ENCODE measurements around the gene FBXO2.
"Not testable (repeated sequence)": the region's sequence is repeated elsewhere in the genome, so short reads cannot be mapped to it uniquely, and the experiment has no call there.

Gene FBXO2

DNA sequence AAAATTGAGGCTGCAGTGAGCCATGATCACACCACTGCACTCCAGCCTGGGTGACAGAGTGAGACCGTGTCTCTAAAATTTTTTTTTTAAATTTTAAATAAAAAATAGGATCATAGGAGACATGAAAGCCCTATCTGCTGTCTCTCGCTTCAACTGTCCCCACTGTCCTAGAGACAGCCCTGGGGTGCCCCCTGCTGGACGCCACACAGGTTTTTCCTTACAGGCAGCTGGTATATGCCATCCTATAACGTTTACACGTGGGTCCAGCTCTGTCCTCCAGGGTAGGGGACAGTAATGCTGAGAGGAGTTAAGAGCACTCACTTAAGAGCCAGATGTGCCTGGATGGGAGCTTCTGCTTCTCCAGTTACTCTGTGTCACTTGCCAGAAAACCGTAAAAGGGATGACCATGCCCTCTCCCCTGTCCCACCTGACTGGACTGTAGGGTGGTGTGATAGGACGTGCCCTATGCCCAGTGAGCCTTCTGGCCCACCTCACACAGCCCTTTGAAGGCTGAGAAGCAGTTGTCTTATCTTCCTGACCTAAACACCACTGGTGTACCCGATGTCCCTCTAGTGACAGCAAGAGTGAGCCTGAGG, 8.5 kb downstream of the FBXO2 start:
- Histone ChIP-seq H3K9me3 (ENCODE audit: control insufficient read depth, low read length) (no peaks in the 10 kb centered on the region), H3K27ac (ENCODE audit: insufficient read depth, low read depth, low read length, poor library complexity, severe bottlenecking) (no peak overlapping the region), H3K36me3 (ENCODE audit: control insufficient read depth, insufficient read depth, low read length) (no peaks in the 10 kb centered on the region), H3K27me3 (ENCODE audit: control insufficient read depth, insufficient read depth, low read length, poor library complexity, severe bottlenecking) (peaks cover 31% of the 10 kb centered on the region), H3K4me3 (ENCODE audit: insufficient read depth, low read depth, low read length) (no peak overlapping the region), H3K4me1 (ENCODE audit: control insufficient read depth, insufficient read depth, low read length) (peaks cover 15% of the 10 kb centered on the region)
- 48 to 49% methylated on average over 7 to 8 of the region's 8 CpGs for WGBS, 2 experiments

DNA sequence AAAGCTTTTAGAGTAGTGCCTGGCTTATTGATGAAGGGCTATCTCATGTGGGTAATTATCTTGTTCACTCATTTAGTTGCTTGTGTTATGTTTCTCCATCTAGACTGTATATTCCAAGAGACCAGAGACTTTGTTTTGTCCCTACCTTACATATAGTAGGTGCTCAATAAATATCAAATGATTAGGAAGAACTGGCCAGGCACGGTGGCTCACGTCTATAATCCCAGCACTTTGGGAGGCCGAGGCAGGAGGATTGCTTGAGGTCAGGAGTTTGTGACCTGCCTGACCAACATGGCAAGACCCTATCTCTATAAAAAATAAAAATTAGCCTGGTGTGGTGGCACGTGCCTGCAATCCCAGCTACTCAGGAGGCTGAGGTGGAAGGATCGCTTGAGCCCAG, 9.0 kb downstream of the FBXO2 start:
- H3K9me3 ChIP-seq (ENCODE audit: control insufficient read depth, low read length), result no peaks in the 10 kb centered on the region
- H3K4me1 ChIP-seq (ENCODE audit: control insufficient read depth, insufficient read depth, low read length), result peaks cover 13% of the 10 kb centered on the region
- 91 to 95% methylated on average over 5 of the region's 5 CpGs for WGBS, 2 experiments
- peaks cover 26% of the 10 kb centered on the region for H3K27me3 ChIP-seq (ENCODE audit: control insufficient read depth, insufficient read depth, low read length, poor library complexity, severe bottlenecking)
- no peak overlapping the region for H3K27ac ChIP-seq (ENCODE audit: insufficient read depth, low read depth, low read length, poor library complexity, severe bottlenecking)
- no peaks in the 10 kb centered on the region for H3K36me3 ChIP-seq (ENCODE audit: control insufficient read depth, insufficient read depth, low read length)
- H3K4me3 ChIP-seq (ENCODE audit: insufficient read depth, low read depth, low read length), result no peak overlapping the region

DNA sequence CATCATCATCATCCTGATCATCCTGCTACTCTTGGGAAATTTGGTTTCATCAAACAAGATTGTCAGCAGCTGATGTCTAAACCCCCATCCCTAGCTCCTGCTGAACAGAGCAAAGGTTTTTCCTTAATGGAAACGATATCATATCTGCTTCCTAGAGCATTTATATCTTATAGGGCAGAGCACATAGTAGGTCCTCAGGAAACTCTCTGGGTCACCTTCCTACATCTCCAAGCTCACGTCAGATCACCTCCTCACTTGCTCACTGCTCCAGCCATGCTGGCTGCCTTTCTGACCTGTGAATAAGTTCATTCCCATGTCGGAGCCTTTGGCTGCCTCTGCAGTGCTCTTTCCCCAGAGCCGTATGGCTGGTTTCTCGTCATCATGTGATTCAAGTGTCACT, 10.4 kb downstream of the FBXO2 start:
- H3K4me1 ChIP-seq (ENCODE audit: control insufficient read depth, insufficient read depth, low read length), result peaks cover 8% of the 10 kb centered on the region
- no peak overlapping the region for H3K4me3 ChIP-seq (ENCODE audit: insufficient read depth, low read depth, low read length)
- no peaks in the 10 kb centered on the region for H3K36me3 ChIP-seq (ENCODE audit: control insufficient read depth, insufficient read depth, low read length)
- no peak overlapping the region for H3K27ac ChIP-seq (ENCODE audit: insufficient read depth, low read depth, low read length, poor library complexity, severe bottlenecking)
- peaks cover 11% of the 10 kb centered on the region for H3K27me3 ChIP-seq (ENCODE audit: control insufficient read depth, insufficient read depth, low read length, poor library complexity, severe bottlenecking)
- no peaks in the 10 kb centered on the region for H3K9me3 ChIP-seq (ENCODE audit: control insufficient read depth, low read length)
- 78 to 84% methylated on average over 5 of the region's 5 CpGs for WGBS, 2 experiments

DNA sequence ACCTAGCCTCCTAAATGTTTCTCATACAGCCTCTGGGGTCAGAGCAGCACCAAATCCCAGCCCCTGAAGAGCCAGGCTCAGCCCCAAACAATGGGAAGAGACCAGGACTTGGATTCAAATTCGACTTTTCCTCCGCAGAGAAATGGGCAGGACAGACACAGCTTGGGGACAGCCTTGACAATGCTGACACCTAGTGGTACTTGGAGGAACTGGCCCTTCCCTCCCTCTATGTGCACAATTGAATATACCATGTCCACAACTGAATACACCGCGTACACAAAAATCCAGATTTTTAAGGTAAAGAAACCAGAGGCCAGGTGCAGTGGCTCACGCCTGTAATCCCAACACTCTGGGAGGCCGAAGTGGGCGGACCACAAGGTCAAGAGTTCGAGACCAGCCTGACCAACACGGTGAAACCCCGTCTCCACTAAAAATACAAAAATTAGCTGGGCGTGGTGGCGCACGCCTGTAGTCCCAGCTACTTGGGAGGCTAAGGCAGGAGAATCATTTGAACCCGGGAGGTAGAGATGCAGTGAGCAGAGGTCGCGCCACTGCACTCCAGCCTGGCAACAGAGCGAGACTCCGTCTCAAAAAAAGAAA, 11.7 kb downstream of the FBXO2 start:
- not testable (repeated sequence) for H3K27ac ChIP-seq (ENCODE audit: insufficient read depth, low read depth, low read length, poor library complexity, severe bottlenecking); H3K4me3 ChIP-seq (ENCODE audit: insufficient read depth, low read depth, low read length); H3K36me3 ChIP-seq (ENCODE audit: control insufficient read depth, insufficient read depth, low read length); H3K4me1 ChIP-seq (ENCODE audit: control insufficient read depth, insufficient read depth, low read length); H3K27me3 ChIP-seq (ENCODE audit: control insufficient read depth, insufficient read depth, low read length, poor library complexity, severe bottlenecking); H3K9me3 ChIP-seq (ENCODE audit: control insufficient read depth, low read length)
- 54 to 59% methylated on average over 18 of the region's 18 CpGs for WGBS, 2 experiments

DNA sequence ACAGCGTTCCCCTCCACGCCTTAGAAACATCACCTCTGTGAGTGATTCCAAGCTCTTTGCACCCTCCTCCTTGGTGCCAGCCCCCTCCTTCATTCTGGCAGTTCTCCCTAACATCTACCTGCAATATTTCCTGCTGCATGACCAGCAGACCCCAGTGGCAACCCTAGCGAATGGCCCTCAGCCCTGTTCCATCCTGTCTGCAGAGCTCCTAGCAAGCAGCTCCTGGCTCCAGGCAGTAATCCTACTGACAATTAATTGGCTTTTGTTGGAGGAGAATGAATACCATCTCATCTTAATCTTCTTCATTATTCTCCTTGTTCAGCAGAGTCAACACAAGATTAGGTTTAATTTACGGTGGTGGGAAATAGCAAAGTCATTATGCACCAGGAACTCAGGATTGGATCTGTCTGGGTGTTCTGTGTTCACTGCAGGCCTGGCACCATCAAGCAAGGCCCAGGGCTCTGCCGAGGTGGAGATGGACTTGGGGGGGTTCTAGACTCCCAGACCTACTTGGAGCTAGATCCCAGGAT, 12.4 kb downstream of the FBXO2 start:
- Histone ChIP-seq H3K4me3 (ENCODE audit: insufficient read depth, low read depth, low read length) (no peak overlapping the region), H3K27me3 (ENCODE audit: control insufficient read depth, insufficient read depth, low read length, poor library complexity, severe bottlenecking) (no peaks in the 10 kb centered on the region), H3K36me3 (ENCODE audit: control insufficient read depth, insufficient read depth, low read length) (no peaks in the 10 kb centered on the region), H3K27ac (ENCODE audit: insufficient read depth, low read depth, low read length, poor library complexity, severe bottlenecking) (no peak overlapping the region), H3K4me1 (ENCODE audit: control insufficient read depth, insufficient read depth, low read length) (no peaks in the 10 kb centered on the region), H3K9me3 (ENCODE audit: control insufficient read depth, low read length) (no peaks in the 10 kb centered on the region)
- 83 to 85% methylated on average over 5 of the region's 5 CpGs for WGBS, 2 experiments

DNA sequence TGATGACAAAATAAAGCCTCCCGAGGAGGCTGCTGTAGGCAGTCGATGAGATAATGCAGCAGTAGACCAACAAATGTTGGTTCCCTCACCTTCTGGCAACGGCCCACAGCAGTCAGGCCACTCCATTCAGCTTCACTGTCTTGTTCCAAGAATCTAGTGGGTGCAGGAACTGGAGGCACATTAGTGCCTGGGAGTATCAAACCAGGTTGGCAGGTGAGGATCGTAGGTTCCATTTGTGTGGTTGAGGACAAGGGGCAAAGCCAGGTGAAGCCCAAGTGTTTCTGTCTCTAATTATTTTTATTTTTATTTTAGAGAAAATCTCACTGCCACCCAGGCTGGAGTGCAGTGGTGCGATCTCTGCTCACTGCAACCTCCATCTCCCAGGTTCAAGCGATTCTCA, 13.3 kb downstream of the FBXO2 start:
- no peak overlapping the region for H3K4me3 ChIP-seq (ENCODE audit: insufficient read depth, low read depth, low read length)
- no peaks in the 10 kb centered on the region for H3K36me3 ChIP-seq (ENCODE audit: control insufficient read depth, insufficient read depth, low read length)
- 91 to 94% methylated on average over 6 of the region's 6 CpGs for WGBS, 2 experiments
- no peaks in the 10 kb centered on the region for H3K9me3 ChIP-seq (ENCODE audit: control insufficient read depth, low read length)
- no peak overlapping the region for H3K27ac ChIP-seq (ENCODE audit: insufficient read depth, low read depth, low read length, poor library complexity, severe bottlenecking)
- H3K27me3 ChIP-seq (ENCODE audit: control insufficient read depth, insufficient read depth, low read length, poor library complexity, severe bottlenecking), result no peaks in the 10 kb centered on the region
- H3K4me1 ChIP-seq (ENCODE audit: control insufficient read depth, insufficient read depth, low read length), result no peaks in the 10 kb centered on the region

DNA sequence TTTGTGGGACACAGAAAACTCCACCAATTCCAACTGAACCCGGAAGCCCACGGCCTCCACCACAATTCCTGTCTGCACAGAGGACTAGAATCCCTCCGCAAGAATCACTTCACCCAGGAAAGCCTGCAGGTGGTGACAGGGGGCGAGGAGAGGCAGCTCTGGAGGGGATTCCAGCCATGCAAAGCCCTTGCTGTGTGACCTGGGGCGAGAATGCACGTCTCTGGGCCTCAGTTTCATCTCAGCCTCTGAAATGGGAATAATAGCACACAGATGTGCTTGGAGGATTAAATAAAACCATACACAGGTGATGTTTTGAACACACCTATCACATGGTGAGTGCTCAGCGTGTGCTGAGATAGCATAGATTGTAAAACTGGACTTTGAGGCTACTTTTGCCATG, 14.1 kb downstream of the FBXO2 start:
- H3K27me3 ChIP-seq (ENCODE audit: control insufficient read depth, insufficient read depth, low read length, poor library complexity, severe bottlenecking), result no peaks in the 10 kb centered on the region
- no peaks in the 10 kb centered on the region for H3K36me3 ChIP-seq (ENCODE audit: control insufficient read depth, insufficient read depth, low read length)
- H3K4me3 ChIP-seq (ENCODE audit: insufficient read depth, low read depth, low read length), result no peak overlapping the region
- no peaks in the 10 kb centered on the region for H3K4me1 ChIP-seq (ENCODE audit: control insufficient read depth, insufficient read depth, low read length)
- H3K9me3 ChIP-seq (ENCODE audit: control insufficient read depth, low read length), result no peaks in the 10 kb centered on the region
- H3K27ac ChIP-seq (ENCODE audit: insufficient read depth, low read depth, low read length, poor library complexity, severe bottlenecking), result no peak overlapping the region
- whole genome bisulfite sequencing, 2 experiments, result 82 to 85% methylated on average over 5 to 7 of the region's 7 CpGs

DNA sequence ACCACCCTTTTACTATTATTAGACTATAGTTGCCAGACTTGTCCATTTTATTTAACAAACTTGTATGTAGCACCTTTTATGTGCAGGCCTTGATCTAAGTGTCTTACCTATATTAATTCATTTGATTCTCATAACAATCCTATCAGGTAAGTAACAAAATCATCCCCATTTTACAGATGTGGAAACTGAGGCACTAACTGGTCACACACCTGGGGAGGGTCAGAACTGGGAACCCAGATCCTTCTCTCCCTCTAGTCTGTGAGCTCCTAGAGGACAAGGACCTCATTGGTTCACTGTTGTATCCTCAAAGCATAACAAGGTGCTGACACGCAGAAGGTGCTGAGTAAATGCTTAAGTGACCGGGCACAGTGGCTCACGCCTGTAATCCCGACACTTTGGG, 14.9 kb downstream of the FBXO2 start:
- H3K9me3 ChIP-seq (ENCODE audit: control insufficient read depth, low read length), result no peaks in the 10 kb centered on the region
- H3K27ac ChIP-seq (ENCODE audit: insufficient read depth, low read depth, low read length, poor library complexity, severe bottlenecking), result no peak overlapping the region
- no peaks in the 10 kb centered on the region for H3K27me3 ChIP-seq (ENCODE audit: control insufficient read depth, insufficient read depth, low read length, poor library complexity, severe bottlenecking)
- H3K4me3 ChIP-seq (ENCODE audit: insufficient read depth, low read depth, low read length), result no peak overlapping the region
- 82 to 88% methylated on average over 4 of the region's 4 CpGs for WGBS, 2 experiments
- no peaks in the 10 kb centered on the region for H3K36me3 ChIP-seq (ENCODE audit: control insufficient read depth, insufficient read depth, low read length)
- no peaks in the 10 kb centered on the region for H3K4me1 ChIP-seq (ENCODE audit: control insufficient read depth, insufficient read depth, low read length)

DNA sequence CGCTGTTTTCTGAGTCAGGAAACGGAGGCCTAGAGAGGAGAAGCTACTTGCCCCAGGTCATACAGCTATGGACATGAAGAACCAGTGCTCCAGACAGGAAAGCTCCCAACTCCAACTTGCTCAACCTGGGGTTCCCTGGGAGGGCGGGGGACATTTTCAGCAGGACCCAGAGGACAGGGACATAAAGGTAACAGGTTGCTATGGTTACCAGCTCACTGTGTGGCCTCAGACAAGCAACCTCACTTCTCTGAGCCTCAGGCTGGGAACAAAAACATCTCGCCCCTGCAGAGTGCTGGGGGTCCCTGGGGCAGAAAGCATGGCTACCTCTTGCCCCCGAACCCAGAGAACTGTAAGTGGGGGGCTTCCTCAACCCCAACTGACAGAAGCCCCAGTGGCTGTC, 16.1 kb downstream of the FBXO2 start:
- Histone ChIP-seq H3K36me3 (ENCODE audit: control insufficient read depth, insufficient read depth, low read length) (no peaks in the 10 kb centered on the region), H3K9me3 (ENCODE audit: control insufficient read depth, low read length) (no peaks in the 10 kb centered on the region), H3K4me1 (ENCODE audit: control insufficient read depth, insufficient read depth, low read length) (no peaks in the 10 kb centered on the region), H3K27me3 (ENCODE audit: control insufficient read depth, insufficient read depth, low read length, poor library complexity, severe bottlenecking) (no peaks in the 10 kb centered on the region), H3K27ac (ENCODE audit: insufficient read depth, low read depth, low read length, poor library complexity, severe bottlenecking) (no peak overlapping the region), H3K4me3 (ENCODE audit: insufficient read depth, low read depth, low read length) (no peak overlapping the region)
- WGBS, 2 experiments, result 68 to 74% methylated on average over 5 of the region's 5 CpGs

DNA sequence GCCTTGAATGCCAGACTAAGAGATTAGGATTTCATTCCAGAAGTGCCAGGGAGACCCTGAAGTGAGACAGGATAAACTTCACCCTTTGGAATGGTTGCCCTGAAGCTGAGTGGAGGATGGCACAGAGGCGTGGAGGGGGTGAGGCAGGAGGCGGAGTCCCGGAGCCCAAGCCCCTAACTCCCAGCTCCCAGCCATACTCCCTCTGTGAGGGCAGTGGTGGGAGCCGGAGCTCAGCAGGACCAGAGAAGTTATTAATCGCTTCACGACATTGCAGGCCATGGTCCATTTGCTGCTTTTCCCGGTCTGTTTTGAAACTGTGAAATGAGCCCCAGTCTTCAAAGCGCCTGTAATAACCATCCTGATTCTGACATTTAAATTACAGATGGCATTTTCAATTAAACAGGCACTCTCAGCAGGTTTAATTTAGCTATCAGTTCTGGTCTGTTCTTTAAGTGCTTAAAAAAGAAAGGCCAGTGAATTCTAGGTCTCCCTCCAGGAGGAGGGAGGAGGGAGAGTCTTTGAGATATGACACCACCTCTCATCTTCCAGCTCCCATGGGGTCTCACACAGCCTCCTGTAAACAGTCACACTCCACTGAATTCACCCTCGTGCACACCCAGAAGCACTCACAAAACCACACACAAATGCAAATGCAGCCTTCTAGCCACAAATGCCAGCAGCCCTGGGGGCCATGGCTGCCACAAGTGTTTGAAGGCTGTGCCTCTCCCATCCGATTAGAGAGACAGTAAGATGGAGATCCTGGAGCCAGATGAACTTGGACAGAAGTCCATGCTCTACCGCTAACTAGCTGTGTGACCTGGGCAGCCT, 19.6 kb downstream of the FBXO2 start:
- Histone ChIP-seq H3K4me3 (ENCODE audit: insufficient read depth, low read depth, low read length) (no peak overlapping the region), H3K36me3 (ENCODE audit: control insufficient read depth, insufficient read depth, low read length) (no peaks in the 10 kb centered on the region), H3K27ac (ENCODE audit: insufficient read depth, low read depth, low read length, poor library complexity, severe bottlenecking) (no peak overlapping the region), H3K9me3 (ENCODE audit: control insufficient read depth, low read length) (no peaks in the 10 kb centered on the region), H3K4me1 (ENCODE audit: control insufficient read depth, insufficient read depth, low read length) (no peaks in the 10 kb centered on the region), H3K27me3 (ENCODE audit: control insufficient read depth, insufficient read depth, low read length, poor library complexity, severe bottlenecking) (no peaks in the 10 kb centered on the region)
- 76 to 80% methylated on average over 11 of the region's 11 CpGs for WGBS, 2 experiments

Data from ectodermal cell (in vitro differentiated cells).